GM18909 (cell line): ENCODE measurements around the gene ENDOV.
"Not testable (repeated sequence)": the region's sequence is repeated elsewhere in the genome, so short reads cannot be mapped to it uniquely, and the experiment has no call there.

Experiments used
- ATAC-seq: cut with Tn5 transposase; IDR thresholded peaks from one replicate; pipeline ENCODE4 v1.9.1; 2021; ENCODE audit warnings: mild to moderate bottlenecking; ENCODE audit not compliant: unreplicated experiment, poor library complexity

Gene ENDOV

DNA sequence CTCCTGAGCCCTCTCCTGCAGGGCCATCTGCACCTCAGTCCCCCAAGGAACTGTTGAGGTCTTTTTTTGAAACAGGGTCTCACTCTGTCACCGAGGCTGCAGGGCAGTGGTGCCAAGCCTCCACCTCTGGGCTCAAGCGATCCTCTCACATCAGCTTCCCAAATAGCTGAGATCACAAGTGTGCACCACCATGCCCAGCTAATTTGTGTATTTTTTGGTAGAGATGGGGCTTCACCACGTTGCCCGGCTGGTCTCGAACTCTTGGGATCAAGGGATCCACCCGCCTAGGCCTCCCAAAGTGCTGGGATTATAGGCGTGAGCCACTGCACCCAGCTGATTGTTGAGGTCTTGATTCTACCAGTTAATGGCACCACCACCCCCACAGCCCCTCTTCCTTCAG lies 27.9 kb upstream of the ENDOV start:
- no peak for ATAC-seq

GRCh38 chr17:80388175-80388574 lies 26.8 kb upstream of the ENDOV start:
- ATAC-seq: no peak

- ATAC-seq: no peak
Observed at GRCh38 chr17:80388601-80389000, 26.4 kb upstream of the ENDOV start.

- no peak for ATAC-seq
Observed at GRCh38 chr17:80389011-80389995, 25.7 kb upstream of the ENDOV start.

DNA sequence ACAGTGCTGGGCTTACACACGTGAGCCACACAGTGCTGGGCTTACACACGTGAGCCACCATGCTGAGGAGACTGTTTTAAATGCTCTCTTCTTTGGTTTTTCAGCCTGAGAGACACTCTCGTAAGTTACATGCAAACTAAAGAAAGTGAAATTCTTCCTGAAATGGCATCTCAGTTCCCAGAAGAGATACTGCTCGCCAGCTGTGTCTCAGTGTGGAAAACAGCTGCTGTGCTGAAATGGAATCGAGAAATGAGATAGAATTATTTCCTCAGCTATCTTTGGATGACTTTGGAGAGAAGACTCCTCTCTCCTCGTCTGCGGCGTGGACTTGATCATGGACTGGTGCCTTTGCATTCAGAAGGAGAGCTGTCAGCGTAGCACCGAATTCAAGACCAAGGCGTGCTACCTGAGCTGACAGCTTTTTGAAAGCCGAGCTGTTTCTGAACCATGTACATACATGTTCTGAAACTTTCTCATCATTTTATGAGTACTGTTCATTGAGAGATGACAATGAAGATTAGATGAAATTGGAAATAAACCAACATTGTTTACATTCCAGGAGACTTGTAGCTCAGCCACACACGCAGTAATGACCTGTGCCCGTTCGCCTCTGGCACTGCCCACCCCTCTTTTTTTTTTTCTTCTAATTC lies 21.6 kb upstream of the ENDOV start:
- ATAC-seq: no peak

GRCh38 chr17:80393961-80394360 lies 21.0 kb upstream of the ENDOV start:
- ATAC-seq: no peak

GRCh38 chr17:80394629-80395216 lies 20.2 kb upstream of the ENDOV start:
- ATAC-seq: no peak

- ATAC-seq: no peak
Observed at GRCh38 chr17:80395402-80396151, 19.4 kb upstream of the ENDOV start.

- no peak for ATAC-seq
Observed at GRCh38 chr17:80396157-80397033, 18.6 kb upstream of the ENDOV start.

DNA sequence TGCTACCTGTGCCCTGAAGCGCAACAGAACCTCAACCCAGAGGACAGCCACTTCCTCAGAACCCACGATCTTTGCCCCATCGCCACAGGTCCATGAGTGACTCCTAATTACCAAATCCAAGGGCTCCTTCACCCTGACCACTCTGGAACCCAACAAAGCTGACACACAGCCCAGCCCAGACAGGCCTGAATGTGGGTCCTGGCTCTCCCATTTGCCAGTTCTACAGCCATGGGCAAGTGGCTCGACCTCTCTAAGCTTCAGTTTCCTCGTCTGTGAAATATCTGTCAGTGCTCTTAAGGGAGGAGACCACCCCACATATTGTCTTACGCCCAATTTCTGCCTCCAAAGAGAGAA lies 18.0 kb upstream of the ENDOV start:
- ATAC-seq: no peak

- ATAC-seq: no peak
Observed at GRCh38 chr17:80397686-80398085, 17.3 kb upstream of the ENDOV start.

DNA sequence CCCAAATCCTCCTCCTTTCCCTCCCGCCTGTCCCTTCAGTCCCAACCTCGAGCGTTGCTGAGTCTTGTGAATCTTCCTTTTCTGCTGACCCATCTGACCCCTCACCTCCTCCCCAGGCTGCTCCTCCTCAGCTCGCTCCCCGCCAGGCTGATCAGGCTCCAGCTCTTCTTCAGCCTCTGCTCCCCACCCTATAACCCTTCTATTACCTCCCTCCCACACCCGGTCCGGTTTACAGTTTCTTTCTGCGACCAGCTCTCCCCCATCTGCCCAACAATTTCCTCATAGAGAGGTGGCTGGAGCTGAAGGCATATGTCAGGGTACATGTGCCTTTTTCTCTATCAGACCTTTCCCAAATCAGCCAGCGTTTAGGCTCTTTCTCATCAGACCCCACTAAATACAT lies 13.9 kb upstream of the ENDOV start:
- ATAC-seq: not testable (repeated sequence)

DNA sequence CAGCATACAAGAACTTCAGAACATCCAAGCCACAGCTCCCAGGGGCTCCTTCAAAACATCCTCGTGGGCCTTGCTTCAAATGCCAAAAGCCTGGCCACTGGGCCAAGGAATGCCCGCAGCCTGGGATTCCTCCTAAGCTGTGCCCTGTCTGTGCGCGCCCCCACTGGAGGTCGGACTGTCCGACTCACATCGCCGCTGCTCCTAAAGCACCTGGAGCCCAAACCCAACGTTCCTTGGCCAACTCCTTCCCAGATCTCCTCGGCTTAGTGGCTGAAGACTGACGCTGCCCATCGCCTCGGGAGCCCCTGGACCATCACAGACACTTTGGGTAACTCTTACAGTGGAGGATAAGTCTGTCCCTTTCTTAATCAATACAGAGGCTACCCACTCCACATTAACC lies 12.9 kb upstream of the ENDOV start:
- not testable (repeated sequence) for ATAC-seq

DNA sequence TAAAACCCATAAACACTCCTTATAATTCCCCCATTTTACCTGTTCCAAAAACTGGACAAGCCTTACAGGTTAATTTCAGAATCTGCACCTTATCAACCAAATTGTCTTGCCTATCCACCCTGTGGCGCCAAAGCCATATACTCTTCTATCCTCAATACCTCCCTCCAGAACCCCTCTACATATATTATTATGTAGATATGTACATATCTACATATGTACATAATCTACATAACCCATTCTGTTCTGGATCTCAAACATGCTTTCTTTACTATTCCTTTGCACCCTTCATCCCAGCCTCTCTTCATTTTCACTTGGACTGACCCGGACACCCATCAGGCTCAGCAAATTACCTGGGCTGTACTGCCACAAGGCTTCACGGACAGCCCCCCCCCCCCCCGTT lies 12.0 kb upstream of the ENDOV start:
- no peak for ATAC-seq

GRCh38 chr17:80406146-80406545 lies 8.8 kb upstream of the ENDOV start:
- ATAC-seq: no peak

GRCh38 chr17:80407917-80408316 lies 7.0 kb upstream of the ENDOV start:
- ATAC-seq: not testable (repeated sequence)

DNA sequence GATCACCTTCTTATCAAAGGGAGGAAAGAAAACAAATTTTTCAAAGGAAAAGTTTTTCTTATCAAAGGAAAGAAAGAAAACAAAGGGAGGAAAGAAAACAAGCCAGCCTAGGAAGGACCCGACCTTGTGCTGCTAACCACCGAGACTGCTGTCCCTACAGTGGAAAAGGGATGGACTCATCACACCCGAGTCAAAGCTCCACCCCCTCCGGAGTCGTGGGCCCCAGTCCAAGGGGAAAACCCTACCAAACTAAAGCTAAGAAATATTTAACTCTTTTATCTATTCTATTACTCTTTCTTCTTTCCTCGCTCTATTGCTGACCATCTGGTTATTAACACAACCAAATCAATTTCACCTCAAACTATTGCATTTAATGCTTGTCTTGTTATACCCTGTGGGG lies 6.1 kb upstream of the ENDOV start:
- ATAC-seq: no peak

- ATAC-seq: no peak
Observed at GRCh38 chr17:80409626-80410025, 5.3 kb upstream of the ENDOV start.

DNA sequence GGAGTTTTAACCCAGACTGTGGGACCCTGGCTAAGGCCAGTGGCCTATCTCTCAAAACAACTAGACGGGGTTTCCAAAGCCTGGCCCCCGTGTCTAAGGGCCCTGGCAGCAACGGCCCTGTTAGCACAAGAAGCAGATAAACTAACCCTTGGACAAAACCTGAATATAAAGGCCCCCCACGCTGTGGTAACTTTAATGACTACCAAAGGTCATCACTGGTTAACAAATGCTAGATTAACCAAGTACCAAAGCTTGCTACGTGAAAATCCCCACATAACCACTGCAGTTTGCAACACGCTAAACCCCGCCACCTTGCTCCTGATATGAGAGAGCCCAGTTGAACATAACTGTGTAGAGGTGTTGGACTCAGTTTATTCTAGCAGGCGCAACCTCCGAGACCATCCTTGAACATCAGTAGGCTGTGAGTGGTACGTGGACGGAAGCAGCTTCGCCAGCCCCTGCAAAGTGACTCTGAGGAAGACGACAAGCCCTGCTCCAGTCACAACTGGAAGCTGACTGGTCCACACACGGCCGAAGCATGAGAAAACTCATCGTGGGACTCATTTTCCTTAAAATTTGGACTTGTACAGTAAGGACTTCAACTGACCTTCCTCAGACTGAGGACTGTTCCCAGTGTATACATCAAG lies 4.4 kb upstream of the ENDOV start:
- not testable (repeated sequence) for ATAC-seq
